Superior temporal gyrus (tissue), 1 donor: ENCODE results near the gene STRIP1.

Experiments used
- DNase-seq: peaks from one replicate; pipeline ENCODE4 v3.0.0-alpha.2; 2016; ENCODE audit errors: extremely low spot score

Gene STRIP1

GRCh38 chr1:110049801-110050601, 15.6 kb downstream of the STRIP1 start:
- DNase-seq: no peak

- DNase-seq: no peak
Observed at GRCh38 chr1:110050602-110051261, 16.3 kb downstream of the STRIP1 start.

GRCh38 chr1:110051262-110051648, 16.8 kb downstream of the STRIP1 start:
- DNase-seq: no peak

GRCh38 chr1:110053552-110054428, 19.4 kb downstream of the STRIP1 start:
- peak; percentile 81 for DNase-seq

GRCh38 chr1:110055493-110056284, 21.3 kb downstream of the STRIP1 start:
- no peak for DNase-seq

GRCh38 chr1:110056285-110056683, 21.9 kb downstream of the STRIP1 start:
- DNase-seq: no peak

- DNase-seq: no peak
Observed at GRCh38 chr1:110056776-110057175, 22.4 kb downstream of the STRIP1 start.

GRCh38 chr1:110057963-110058518, 23.6 kb downstream of the STRIP1 start:
- DNase-seq: no peak

- DNase-seq: no peak
Observed at GRCh38 chr1:110058591-110058990, 24.2 kb downstream of the STRIP1 start.

- DNase-seq: no peak
Observed at GRCh38 chr1:110059133-110059863, 24.9 kb downstream of the STRIP1 start.

- no peak for DNase-seq
Observed at GRCh38 chr1:110060034-110060661, 25.7 kb downstream of the STRIP1 start.

- no peak for DNase-seq
Observed at GRCh38 chr1:110060662-110061060, 26.2 kb downstream of the STRIP1 start.

- no peak for DNase-seq
Observed at GRCh38 chr1:110061341-110061740, 26.9 kb downstream of the STRIP1 start.

- DNase-seq: no peak
Observed at GRCh38 chr1:110062612-110063011, 28.2 kb downstream of the STRIP1 start.

- DNase-seq: no peak
Observed at GRCh38 chr1:110063781-110064180, 29.4 kb downstream of the STRIP1 start.

GRCh38 chr1:110064576-110065337, 30.3 kb downstream of the STRIP1 start:
- DNase-seq: no peak

GRCh38 chr1:110065841-110066240, 31.4 kb downstream of the STRIP1 start:
- no peak for DNase-seq

GRCh38 chr1:110067479-110067892, 33.1 kb downstream of the STRIP1 start:
- no peak for DNase-seq
